HEK293 (cell line): Measurements from ENCODE around the gene SEMA3D.

Experiments used
- CTCF ChIA-PET: fragments of 350-600 bp; formaldehyde crosslinking; extraction: SDS; loops from one replicate; lab custom pipeline; 2021; ENCODE audit warnings: antibody characterized with exemption; lab: Yijun Ruan, JAX
- POLR2A ChIA-PET: fragments of 300-600 bp; formaldehyde crosslinking; extraction: SDS; loops from one replicate; lab custom pipeline; 2020; ENCODE audit warnings: antibody characterized with exemption, inconsistent platforms; lab: Yijun Ruan, JAX
- H3K27ac ChIP-seq: fragments of 200-500 bp; sonication (Bioruptor generic); 2 replicates; pipeline ENCODE4 v1.5.1; 2014; ENCODE audit warnings: low read depth, low read length, control low read depth, inconsistent platforms; ENCODE audit errors: extremely low read depth
- H3K36me3 ChIP-seq, 2 experiments: fragments of 200-500 bp in 1 of 2; sonication (Bioruptor generic) in 1 of 2; 1 replicate in 1 of 2; 2 replicates in 1 of 2; pipeline ENCODE4 v1.5.1; 2014 to 2017; ENCODE audit warnings: inconsistent platforms in 2 of 2, low read length in 2 of 2; ENCODE audit not compliant: control insufficient read depth in 2 of 2, insufficient read depth in 1 of 2
- H3K4me1 ChIP-seq: fragments of 200-500 bp; sonication (Bioruptor generic); 2 replicates; pipeline ENCODE4 v1.5.1; 2014; ENCODE audit warnings: mild to moderate bottlenecking, low read length, inconsistent platforms; ENCODE audit not compliant: control insufficient read depth, insufficient read depth
- H3K4me3 ChIP-seq: 2 replicates; pipeline ENCODE4 v1.5.1; 2011; ENCODE audit warnings: low read depth, mild to moderate bottlenecking, control low read depth, low read length, moderate library complexity
- H3K9me3 ChIP-seq: fragments of 200-500 bp; sonication (Bioruptor generic); 2 replicates; pipeline ENCODE4 v1.5.1; 2014; ENCODE audit warnings: low read depth, low read length, inconsistent platforms; ENCODE audit not compliant: control insufficient read depth, insufficient read depth
- KLF1 ChIP-seq: fragments of 450-650 bp; formaldehyde crosslinking; IDR thresholded peaks from 2 replicates; pipeline ENCODE4 v1.5.1; 2016; ENCODE audit warnings: missing biosample characterization, missing genetic modification characterization
- OSR2 ChIP-seq: fragments of 450-650 bp; formaldehyde crosslinking; IDR thresholded peaks from 2 replicates; pipeline ENCODE4 v1.5.1; 2016; ENCODE audit warnings: missing biosample characterization, missing genetic modification characterization
- PRDM6 ChIP-seq: fragments of 450-650 bp; formaldehyde crosslinking; IDR thresholded peaks from 2 replicates; pipeline ENCODE4 v1.5.1; 2017; ENCODE audit warnings: missing biosample characterization, missing genetic modification characterization
- SP3 ChIP-seq: fragments of 450-650 bp; formaldehyde crosslinking; IDR thresholded peaks from 2 replicates; pipeline ENCODE4 v1.5.1; 2016; ENCODE audit warnings: missing biosample characterization, missing genetic modification characterization
- SP7 ChIP-seq: fragments of 450-650 bp; formaldehyde crosslinking; IDR thresholded peaks from 2 replicates; pipeline ENCODE4 v1.5.1; 2016; ENCODE audit warnings: missing biosample characterization, missing genetic modification characterization
- ZNF174 ChIP-seq: fragments of 450-650 bp; formaldehyde crosslinking; IDR thresholded peaks from 2 replicates; pipeline ENCODE4 v1.5.0; 2017; ENCODE audit warnings: missing biosample characterization, mild to moderate bottlenecking, missing genetic modification characterization
- ZNF26 ChIP-seq: fragments of 450-650 bp; formaldehyde crosslinking; IDR thresholded peaks from 2 replicates; pipeline ENCODE4 v1.5.1; 2016; ENCODE audit warnings: missing biosample characterization, missing genetic modification characterization
- ZNF362 ChIP-seq: fragments of 450-650 bp; formaldehyde crosslinking; IDR thresholded peaks from 2 replicates; pipeline ENCODE4 v1.5.1; 2016; ENCODE audit warnings: missing biosample characterization, missing genetic modification characterization
- ZNF596 ChIP-seq: fragments of 450-650 bp; IDR thresholded peaks from 2 replicates; pipeline ENCODE4 v1.5.0; 2018; ENCODE audit warnings: missing biosample characterization, mild to moderate bottlenecking, missing genetic modification characterization, moderate library complexity
- ZNF843 ChIP-seq: fragments of 450-650 bp; formaldehyde crosslinking; IDR thresholded peaks from 2 replicates; pipeline ENCODE4 v1.5.1; 2016; ENCODE audit warnings: missing biosample characterization, missing genetic modification characterization
- TF ChIP-seq, protein P1 (sequence below): fragments of 450-650 bp; formaldehyde crosslinking; IDR thresholded peaks from 2 replicates; pipeline ENCODE4 v1.5.1; 2016; ENCODE audit warnings: missing biosample characterization, missing genetic modification characterization

The SEMA3D gene

DNA sequence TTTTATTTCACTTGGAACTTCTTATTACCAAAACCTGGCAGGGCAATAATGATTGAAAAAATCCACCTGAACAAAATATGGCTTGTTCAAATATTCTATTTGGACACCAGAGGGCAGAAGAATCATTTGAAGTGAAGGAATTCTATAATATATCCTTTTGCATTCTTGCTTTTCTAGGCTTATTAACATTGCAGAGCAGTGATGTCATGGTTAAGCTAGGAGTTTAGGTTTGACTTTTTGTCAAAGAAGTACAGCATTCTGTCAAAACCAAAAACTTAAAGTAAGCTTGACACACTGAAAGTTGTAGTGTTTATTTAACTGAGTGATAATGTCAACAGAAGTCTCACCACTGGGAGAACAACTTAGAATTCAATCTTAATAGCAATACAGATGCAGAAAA lies 156.0 kb downstream of the SEMA3D start (continued):
- TF ChIP-seq PRDM6 (tag by site-specific recombination) (peak; percentile 79), ZNF362 (tag by site-specific recombination) (0 out of 2 replicates have a peak, but pooled peaks have one; percentile 16), ZNF596 (tag by site-specific recombination) (no peak)

DNA sequence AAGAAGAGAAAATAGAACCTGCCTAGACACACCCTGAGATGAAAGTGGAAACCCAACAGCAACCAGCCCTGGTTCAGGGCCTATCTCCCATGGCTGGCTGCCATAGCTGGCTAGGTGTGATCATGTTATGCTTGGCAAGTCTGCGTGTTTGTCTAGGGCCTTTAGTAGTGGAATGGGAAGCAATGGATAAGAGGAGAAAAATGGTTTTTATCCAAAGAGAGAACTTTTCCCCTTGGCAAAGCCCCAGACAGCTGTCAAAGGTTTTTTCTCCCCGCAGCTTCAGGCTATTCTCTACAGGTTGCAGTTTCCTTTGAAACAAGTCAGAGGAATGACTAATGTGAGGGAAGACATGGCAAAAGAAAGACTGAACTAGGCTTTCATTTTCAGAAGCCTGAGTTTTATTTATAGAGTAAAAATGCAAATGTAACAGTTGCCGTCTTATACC lies 161.5 kb downstream of the SEMA3D start:
- Histone ChIP-seq H3K27ac (peak overlapping the region; percentile 58), H3K9me3 (no peaks in the 10 kb centered on the region), H3K36me3 (no peaks in the 10 kb centered on the region), H3K4me1 (peaks cover 20% of the 10 kb centered on the region), H3K4me3 (no peak overlapping the region)
- CTCF ChIA-PET = interaction anchor here (0.6 to 5.0 kb wide), 4 partner anchors 111 to 1090 kb away, joined by 3 to 81 read pairs (median 6); no protein-coding TSS in a partner anchor
- no peak for TF ChIP-seq ZNF26
- peak; percentile 55; the same call in 1 of the 2 replicates for TF ChIP-seq KLF1 (tag by site-specific recombination)
- TF ChIP-seq, protein P1, sequence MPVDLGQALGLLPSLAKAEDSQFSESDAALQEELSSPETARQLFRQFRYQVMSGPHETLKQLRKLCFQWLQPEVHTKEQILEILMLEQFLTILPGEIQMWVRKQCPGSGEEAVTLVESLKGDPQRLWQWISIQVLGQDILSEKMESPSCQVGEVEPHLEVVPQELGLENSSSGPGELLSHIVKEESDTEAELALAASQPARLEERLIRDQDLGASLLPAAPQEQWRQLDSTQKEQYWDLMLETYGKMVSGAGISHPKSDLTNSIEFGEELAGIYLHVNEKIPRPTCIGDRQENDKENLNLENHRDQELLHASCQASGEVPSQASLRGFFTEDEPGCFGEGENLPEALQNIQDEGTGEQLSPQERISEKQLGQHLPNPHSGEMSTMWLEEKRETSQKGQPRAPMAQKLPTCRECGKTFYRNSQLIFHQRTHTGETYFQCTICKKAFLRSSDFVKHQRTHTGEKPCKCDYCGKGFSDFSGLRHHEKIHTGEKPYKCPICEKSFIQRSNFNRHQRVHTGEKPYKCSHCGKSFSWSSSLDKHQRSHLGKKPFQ (tag by site-specific recombination) = peak; percentile 32; the same call in 1 of the 2 replicates
- TF ChIP-seq OSR2 (tag by site-specific recombination) = no peak
- TF ChIP-seq ZNF174 (tag by site-specific recombination) = no peak
- TF ChIP-seq ZNF843 = peak; percentile 59; the same call in 1 of the 2 replicates
- TF ChIP-seq PRDM6 (tag by site-specific recombination) = peak; percentile 44
- POLR2A ChIA-PET = no interaction called here

- POLR2A ChIA-PET = no interaction called here
- no peak for TF ChIP-seq SP3
- TF ChIP-seq SP7 = no peak
- CTCF ChIA-PET = interaction anchor here (0.5 to 5.0 kb wide), 11 partner anchors 12 to 1088 kb away, joined by 3 to 81 read pairs (median 4); no protein-coding TSS in a partner anchor
- peaks cover 24% of the 10 kb centered on the region for H3K4me1 ChIP-seq
- no peaks in the 10 kb centered on the region for H3K36me3 ChIP-seq
- H3K4me3 ChIP-seq = no peak overlapping the region
- no peaks in the 10 kb centered on the region for H3K9me3 ChIP-seq
- no peak overlapping the region for H3K27ac ChIP-seq
Observed at GRCh38 chr7:85023916-85024315, 162.9 kb downstream of the SEMA3D start.
